ENCODE measurements around the gene SAMHD1. TPM values are rescaled to one million over a fixed set of nuclear protein-coding genes. Genes with fewer than 3 reads are reported as not detected.

SAMHD1 gene
- total and polyA plus RNA-seq, 2 of the 13 experiments (the other 11 are each of a cell fraction or from before 2014, with no cell fraction given), result 16.9 to 43.5 TPM

- TF ChIP-seq ZBTB10 (CRISPR knock-in tag; IDR thresholded peaks at IDR 0.05; ENCODE audit: borderline replicate concordance) (peak; percentile 88; the same call in 1 of the 2 replicates), FOXC1 (CRISPR knock-in tag; IDR thresholded peaks at IDR 0.05; ENCODE audit: borderline replicate concordance) (peak; percentile 59; the same call in 1 of the 2 replicates), ZNF501 (CRISPR knock-in tag; IDR thresholded peaks at IDR 0.05) (peak; percentile 97), XRCC5 (optimal IDR thresholded peaks at IDR 0.05; ENCODE audit: low read length) (peak; percentile 64), ATF7-NPFF (CRISPR knock-in tag; IDR thresholded peaks at IDR 0.05; ENCODE audit: low read depth) (peak; percentile 19; the same call in 1 of the 2 replicates), RFX1 (IDR thresholded peaks at IDR 0.05) (no peak), NFYC (CRISPR knock-in tag; IDR thresholded peaks at IDR 0.05) (no peak; the same call in 1 of the 2 replicates), KMT2A (CRISPR knock-in tag; IDR thresholded peaks at IDR 0.05) (peak; percentile 91), TBX2 (CRISPR knock-in tag; IDR thresholded peaks at IDR 0.05; ENCODE audit: borderline replicate concordance) (peak; percentile 87), ZBTB37 (CRISPR knock-in tag; IDR thresholded peaks at IDR 0.05) (no peak), KLF12 (CRISPR knock-in tag; IDR thresholded peaks at IDR 0.05; ENCODE audit: borderline replicate concordance) (no peak; the same call in 1 of the 2 replicates), BCL6 (CRISPR knock-in tag; IDR thresholded peaks at IDR 0.05) (no peak; the same call in 1 of the 2 replicates), RFX5 (IDR thresholded peaks at IDR 0.05; ENCODE audit: low read depth, low read length) (peak; percentile 40; the same call in 1 of the 2 replicates), ZSCAN5A (CRISPR knock-in tag; IDR thresholded peaks at IDR 0.05; ENCODE audit: borderline replicate concordance) (no peak), DNMT1 (CRISPR knock-in tag; IDR thresholded peaks at IDR 0.05) (peak; percentile 86; the same call in 1 of the 2 replicates), FOSL1 (CRISPR knock-in tag; IDR thresholded peaks at IDR 0.05; ENCODE audit: borderline replicate concordance) (no peak), RELA (CRISPR knock-in tag; IDR thresholded peaks at IDR 0.05) (peak; percentile 39; the same call in 1 of the 2 replicates), ZNF552 (CRISPR knock-in tag; IDR thresholded peaks at IDR 0.05; ENCODE audit: borderline replicate concordance) (no peak; the same call in 1 of the 2 replicates), YEATS2 (CRISPR knock-in tag; IDR thresholded peaks at IDR 0.05; ENCODE audit: borderline replicate concordance) (peak; percentile 72; the same call in 1 of the 2 replicates)
- TF ChIP-seq, protein P1, sequence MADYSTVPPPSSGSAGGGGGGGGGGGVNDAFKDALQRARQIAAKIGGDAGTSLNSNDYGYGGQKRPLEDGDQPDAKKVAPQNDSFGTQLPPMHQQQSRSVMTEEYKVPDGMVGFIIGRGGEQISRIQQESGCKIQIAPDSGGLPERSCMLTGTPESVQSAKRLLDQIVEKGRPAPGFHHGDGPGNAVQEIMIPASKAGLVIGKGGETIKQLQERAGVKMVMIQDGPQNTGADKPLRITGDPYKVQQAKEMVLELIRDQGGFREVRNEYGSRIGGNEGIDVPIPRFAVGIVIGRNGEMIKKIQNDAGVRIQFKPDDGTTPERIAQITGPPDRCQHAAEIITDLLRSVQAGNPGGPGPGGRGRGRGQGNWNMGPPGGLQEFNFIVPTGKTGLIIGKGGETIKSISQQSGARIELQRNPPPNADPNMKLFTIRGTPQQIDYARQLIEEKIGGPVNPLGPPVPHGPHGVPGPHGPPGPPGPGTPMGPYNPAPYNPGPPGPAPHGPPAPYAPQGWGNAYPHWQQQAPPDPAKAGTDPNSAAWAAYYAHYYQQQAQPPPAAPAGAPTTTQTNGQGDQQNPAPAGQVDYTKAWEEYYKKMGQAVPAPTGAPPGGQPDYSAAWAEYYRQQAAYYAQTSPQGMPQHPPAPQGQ (CRISPR knock-in tag; IDR thresholded peaks at IDR 0.05; ENCODE audit: borderline replicate concordance), result no peak
Measured at GRCh38 chr20:36951198-36951978, at the start of gene SAMHD1 (continued).
